Pancreas (tissue), 10 donors: ENCODE results near the gene ZFR2. TPM values are rescaled to one million over a fixed set of nuclear protein-coding genes. Genes with fewer than 3 reads are reported as not detected.

Experiments used
- ATAC-seq, 4 donors: fragments of 200-7000 bp; cut with Tn5 transposase; one replicate each; pipeline versions ENCODE4 v1.8.0 to v1.9.1; 2020; ENCODE audit warnings: mild to moderate bottlenecking in 4 of 4, moderate library complexity in 4 of 4
- DNase-seq, 6 donors: peaks; one replicate each; pipeline ENCODE4 v3.0.0-alpha.2; 2020
- FAIRE-seq: peaks from 2 replicates; lab custom pipeline; 2012; peaks lifted over from hg19 to GRCh38; lab: Jason Lieb, UNC
- H3K27ac ChIP-seq, 4 donors: fragments of 200-600 bp; sonication (generic); 1 replicate in 3 of 4; 2 replicates in 1 of 4; pipeline versions ENCODE4 v1.5.0 to v1.8.0; 2020
- H3K27me3 ChIP-seq, 4 donors: fragments of 200-600 bp; one replicate each; pipeline ENCODE4 v1.8.0; 2021
- H3K36me3 ChIP-seq, 3 donors: fragments of 200-600 bp; sonication (generic) in 1 of 3; one replicate each; pipeline versions ENCODE4 v1.5.0 to v1.8.0; 2020 to 2021
- H3K4me1 ChIP-seq, 3 donors: fragments of 200-600 bp; one replicate each; pipeline ENCODE4 v1.8.0; 2021
- H3K4me3 ChIP-seq, 4 donors: fragments of 200-600 bp; sonication (generic) in 2 of 4; one replicate each; pipeline versions ENCODE4 v1.5.0 to v1.8.0; 2020 to 2021
- H3K9me3 ChIP-seq, 4 donors: fragments of 200-600 bp; one replicate each; pipeline ENCODE4 v1.8.0; 2021
- WGBS, 2 donors: extraction: QIAGEN DNeasy Blood & Tissue Kit; methylation state at CpG; one replicate each; pipeline ENCODE4 v1.1.7; 2013; 5-methylcytosine and 5-hydroxymethylcytosine counted together
- intact Hi-C, 3 donors: fragments of 100-400 bp; cut with DNase I; formaldehyde crosslinking; loops; one replicate each; pipeline versions ENCODE4 v1.11.1 to v1.14.2; 2022
- polyA plus RNA-seq, 2 donors: library from polyadenylated mRNA; stranded (reverse); fragments of 200-250 nt; gene quantifications; one replicate each; pipeline ENCODE4 v1.2.3, GENCODE V29; 2013
- total RNA-seq, 6 donors: library from RNA; stranded (reverse); fragmentation: NEBNext Ultra II Directional in 4 of 6; extraction: Animal tissue kit (Norgen Biotek cat#: 25700) in 4 of 6; gene quantifications; one replicate each; pipeline versions ENCODE4 v1.2.1 to v1.2.4, GENCODE V29; 2021 to 2023
- TF ChIP-seq, protein P1 (sequence below), 4 donors: fragments of 200-600 bp; sonication (generic) in 3 of 4; IDR thresholded peaks; one replicate each; pipeline versions ENCODE4 v1.5.0 to v1.8.0; 2021; ENCODE audit warnings: antibody characterized with exemption in 4 of 4
- donor health status: healthy with polysubstance abuse.
- donor health status: DM: no; HTN: no; CAD: no; lungs with moderate emphysema.
- donor health status: DM: no; HTN: no; CAD: no.
- donor health status: control.
- donor health status: control.
- donor health status: Bipolar disorder and iron deficiency.
- donor health status: DM: yes; HTN: yes; CAD: no.
- donor health status: DM: no; HTN: no; CAD: no.
- donor health status: DM: no; HTN: no; CAD: no.
- donor health status: DM: yes; HTN: yes; CAD: no.

ZFR2 gene
- total RNA-seq, result under 1 TPM in 4 of 6 donors, not detected in 2; 0.06 to 0.37 (median 0.30) TPM
- polyA plus RNA-seq, result 1 to 10 TPM in 1 of 2 donors, under 1 TPM in 1; 0.49 to 3.1 TPM

DNA sequence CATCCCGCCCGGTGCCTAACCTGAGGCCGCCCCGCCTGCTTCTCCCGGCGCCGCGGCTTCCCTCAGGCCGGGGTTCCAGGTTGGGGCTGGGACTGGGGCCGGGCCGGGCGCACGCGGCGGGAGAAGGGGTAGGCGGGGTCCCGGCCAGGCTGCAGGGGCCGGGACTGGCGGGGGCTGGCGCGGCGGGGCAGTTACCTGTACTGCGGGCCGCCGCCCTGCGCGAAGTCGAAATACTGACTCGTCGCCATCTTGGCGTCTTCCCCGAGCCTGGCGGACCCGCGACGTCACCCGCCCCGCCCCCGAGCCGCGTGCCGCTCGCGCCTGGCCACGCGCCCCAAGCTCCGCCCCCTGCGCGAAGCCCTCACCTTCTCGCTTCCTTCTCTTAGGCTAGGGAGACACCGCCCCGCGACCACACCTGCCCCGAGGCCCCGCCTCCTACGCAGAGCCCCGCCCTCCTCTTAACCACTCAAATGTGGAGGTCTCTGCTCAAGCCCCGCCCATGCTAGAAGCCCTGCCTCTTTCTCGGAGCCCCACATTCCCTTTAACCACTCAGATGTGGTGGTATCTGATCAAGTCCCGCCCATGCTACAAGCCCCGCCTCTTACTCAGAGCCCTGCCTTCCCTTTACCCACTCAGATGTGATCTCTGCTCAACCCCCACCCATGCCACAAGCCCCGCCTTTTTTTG lies at the start of gene ZFR2:
TSS of gene ZFR2 (minus strand) at position 269 of the 687 bp plus-strand sequence. CDS start at position 248, 21 bp downstream.
- Histone ChIP-seq H3K4me3 (peak within 1 kb of the TSS in 1 of 4 donors; percentile 23), H3K27ac (no peak within 1 kb of the TSS), H3K9me3 (no peaks in the 10 kb centered on the region), H3K27me3 (peaks cover 0 to 4% (median 0%) of the 10 kb centered on the region in 4 donors), H3K4me1 (no peaks in the 10 kb centered on the region), H3K36me3 (no peaks in the 10 kb centered on the region)
- intact Hi-C loops, result no loop called here
- 7 to 9% methylated on average over 49 to 62 of the region's 62 CpGs for WGBS, 2 donors
- ATAC-seq (peak in 1 of 4 donors; percentile 26), FAIRE-seq (no peak), DNase-seq (no peak)
- TF ChIP-seq, protein P1, sequence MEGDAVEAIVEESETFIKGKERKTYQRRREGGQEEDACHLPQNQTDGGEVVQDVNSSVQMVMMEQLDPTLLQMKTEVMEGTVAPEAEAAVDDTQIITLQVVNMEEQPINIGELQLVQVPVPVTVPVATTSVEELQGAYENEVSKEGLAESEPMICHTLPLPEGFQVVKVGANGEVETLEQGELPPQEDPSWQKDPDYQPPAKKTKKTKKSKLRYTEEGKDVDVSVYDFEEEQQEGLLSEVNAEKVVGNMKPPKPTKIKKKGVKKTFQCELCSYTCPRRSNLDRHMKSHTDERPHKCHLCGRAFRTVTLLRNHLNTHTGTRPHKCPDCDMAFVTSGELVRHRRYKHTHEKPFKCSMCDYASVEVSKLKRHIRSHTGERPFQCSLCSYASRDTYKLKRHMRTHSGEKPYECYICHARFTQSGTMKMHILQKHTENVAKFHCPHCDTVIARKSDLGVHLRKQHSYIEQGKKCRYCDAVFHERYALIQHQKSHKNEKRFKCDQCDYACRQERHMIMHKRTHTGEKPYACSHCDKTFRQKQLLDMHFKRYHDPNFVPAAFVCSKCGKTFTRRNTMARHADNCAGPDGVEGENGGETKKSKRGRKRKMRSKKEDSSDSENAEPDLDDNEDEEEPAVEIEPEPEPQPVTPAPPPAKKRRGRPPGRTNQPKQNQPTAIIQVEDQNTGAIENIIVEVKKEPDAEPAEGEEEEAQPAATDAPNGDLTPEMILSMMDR (IDR thresholded peaks at IDR 0.05), result no peak

DNA sequence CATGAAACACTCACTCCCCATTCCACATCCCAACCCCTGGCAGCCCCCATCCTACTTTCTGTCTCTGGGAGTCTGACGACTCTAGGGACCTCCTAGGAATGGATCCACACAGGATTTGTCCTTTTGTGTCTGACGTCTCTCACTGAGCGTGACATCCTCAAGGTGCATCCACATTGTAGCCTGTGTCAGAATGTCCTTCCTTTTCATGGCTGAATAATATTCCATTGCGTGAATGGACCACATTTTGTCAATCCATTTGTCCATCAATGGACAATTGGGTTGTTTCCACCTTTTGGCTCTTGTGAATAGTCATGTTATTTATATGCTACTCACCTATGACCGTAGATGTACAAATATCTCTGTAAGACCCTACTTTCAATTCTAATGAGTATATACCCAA lies 47.2 kb upstream of the ZFR2 start:
- intact Hi-C loops, result no loop called here
- Histone ChIP-seq H3K4me1 (no peaks in the 10 kb centered on the region), H3K4me3 (no peak overlapping the region), H3K27me3 (no peaks in the 10 kb centered on the region), H3K36me3 (no peaks in the 10 kb centered on the region), H3K9me3 (no peaks in the 10 kb centered on the region), H3K27ac (no peak overlapping the region)
- ATAC-seq, result no peak
- TF ChIP-seq, protein P1 (IDR thresholded peaks at IDR 0.05), result no peak
- WGBS, 2 donors, result 79 to 90% methylated on average over 5 of the region's 5 CpGs
- no peak for FAIRE-seq
- DNase-seq, result no peak

DNA sequence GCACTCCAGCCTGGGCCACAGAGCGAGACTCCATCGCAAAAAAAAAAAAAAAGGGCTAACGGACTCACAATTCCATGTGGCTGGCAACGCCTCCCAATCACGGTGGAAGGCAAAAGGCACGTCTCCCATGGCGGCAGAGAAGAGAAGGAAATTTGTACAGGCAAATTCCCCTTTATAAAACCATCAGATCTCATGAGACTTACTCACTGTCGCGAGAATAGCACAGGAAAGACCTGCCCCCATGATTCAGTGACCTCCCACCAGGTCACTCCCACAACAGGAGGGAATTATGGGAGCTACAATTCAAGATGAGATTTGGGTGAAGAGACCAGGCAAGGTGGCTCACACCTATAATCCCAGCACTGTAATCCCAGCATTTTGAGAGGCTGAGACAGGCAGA lies 45.4 kb upstream of the ZFR2 start:
- intact Hi-C loops, result no loop called here
- Histone ChIP-seq H3K4me1 (no peaks in the 10 kb centered on the region), H3K4me3 (no peak overlapping the region), H3K27me3 (no peaks in the 10 kb centered on the region), H3K27ac (no peak overlapping the region), H3K36me3 (no peaks in the 10 kb centered on the region), H3K9me3 (no peaks in the 10 kb centered on the region)
- FAIRE-seq (no peak), DNase-seq (no peak), ATAC-seq (no peak)
- WGBS, 2 donors, result 69 to 80% methylated on average over 7 to 9 of the region's 9 CpGs
- TF ChIP-seq, protein P1 (IDR thresholded peaks at IDR 0.05), result no peak

DNA sequence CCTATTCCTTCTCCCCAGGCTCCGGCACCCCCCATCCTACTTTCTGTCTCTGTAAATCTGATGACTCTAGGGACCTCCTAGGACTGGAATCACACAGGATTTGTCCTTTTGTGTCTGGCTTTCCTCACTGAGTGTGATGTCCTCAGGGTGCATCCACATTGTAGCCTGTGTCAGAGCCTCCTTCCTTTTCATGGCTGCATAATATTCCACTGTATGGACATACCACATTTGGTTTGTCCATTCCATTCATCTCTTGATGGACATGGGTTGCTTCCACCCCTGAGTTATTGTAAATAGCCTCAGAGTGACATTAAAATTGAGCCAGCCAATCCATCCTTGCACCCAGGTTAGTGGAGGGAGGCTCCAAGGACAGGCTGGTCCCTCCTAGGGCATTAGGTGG lies 41.3 kb upstream of the ZFR2 start:
- no peak for DNase-seq
- H3K4me1 ChIP-seq, result no peaks in the 10 kb centered on the region
- FAIRE-seq, result no peak
- no peaks in the 10 kb centered on the region for H3K36me3 ChIP-seq
- no peaks in the 10 kb centered on the region for H3K27me3 ChIP-seq
- intact Hi-C loops, result no loop called here
- 100% methylated on average over 1 of the region's 1 CpG for WGBS, 2 donors
- H3K27ac ChIP-seq, result no peak overlapping the region
- TF ChIP-seq, protein P1 (IDR thresholded peaks at IDR 0.05), result no peak
- no peak overlapping the region for H3K4me3 ChIP-seq
- ATAC-seq, result no peak
- H3K9me3 ChIP-seq, result no peaks in the 10 kb centered on the region
